Endometrium (tissue), 2 donors: ENCODE data around the gene GRM8.

Source experiments
- FAIRE-seq: peaks from 2 replicates; lab custom pipeline; 2012; peaks lifted over from hg19 to GRCh38; lab: Jason Lieb, UNC
- donor health status: control.
- donor health status: control.

Gene GRM8

DNA sequence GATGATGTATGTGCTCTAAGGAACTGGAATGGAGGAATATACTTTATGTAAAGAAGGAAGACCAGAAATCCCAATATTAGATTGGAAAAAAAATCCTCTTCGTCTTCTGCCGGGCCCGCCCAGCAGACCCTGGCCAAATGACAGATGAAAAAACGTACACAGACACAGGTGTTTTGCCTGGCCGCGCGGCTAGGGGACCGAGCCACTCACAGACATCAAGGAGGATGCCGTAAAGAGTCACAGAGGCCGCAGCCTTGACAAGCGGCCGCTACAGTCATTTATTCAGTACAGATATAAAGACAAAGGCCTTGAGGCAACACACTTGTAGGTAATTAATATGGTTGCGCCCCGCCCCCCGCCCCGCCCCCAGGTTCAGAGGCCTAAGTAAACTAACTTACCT is 594.1 kb downstream of the GRM8 start:
- no peak for FAIRE-seq

DNA sequence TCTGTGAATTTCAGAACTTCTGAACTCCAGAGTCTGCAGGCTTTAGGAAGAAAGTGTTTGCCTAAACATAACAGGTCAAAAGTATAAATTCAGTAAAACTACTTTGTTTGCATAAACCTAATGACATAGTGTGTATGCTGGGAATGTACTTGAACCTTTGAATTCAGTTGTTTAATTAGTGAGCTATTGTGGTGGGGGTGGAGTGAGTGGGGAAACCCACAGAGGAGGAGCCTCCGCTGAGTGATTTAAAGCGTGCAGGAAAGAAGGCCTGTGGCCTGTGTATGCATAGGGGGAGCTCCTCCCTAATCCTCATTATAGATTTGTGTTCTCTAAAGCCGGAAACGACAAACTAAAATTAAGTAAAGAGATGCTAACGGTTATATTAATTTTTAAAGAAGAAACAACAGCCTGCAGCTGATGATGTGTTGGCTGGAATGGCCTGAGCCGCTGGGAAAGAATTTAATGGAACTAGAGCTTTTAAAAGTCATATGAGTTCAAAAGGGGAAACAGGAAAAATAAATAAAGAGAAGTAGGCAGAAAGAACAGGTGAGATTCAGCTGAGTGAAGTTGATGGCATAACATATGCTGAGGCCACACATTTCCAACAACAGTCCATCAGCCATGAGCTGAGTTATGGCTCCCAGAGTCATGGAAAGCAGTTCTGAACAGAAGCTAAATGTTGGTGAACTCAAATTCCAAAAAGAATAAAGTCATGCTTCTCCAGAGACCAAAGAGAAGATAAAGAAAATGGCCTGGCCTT is 595.0 kb downstream of the GRM8 start:
- no peak for FAIRE-seq

DNA sequence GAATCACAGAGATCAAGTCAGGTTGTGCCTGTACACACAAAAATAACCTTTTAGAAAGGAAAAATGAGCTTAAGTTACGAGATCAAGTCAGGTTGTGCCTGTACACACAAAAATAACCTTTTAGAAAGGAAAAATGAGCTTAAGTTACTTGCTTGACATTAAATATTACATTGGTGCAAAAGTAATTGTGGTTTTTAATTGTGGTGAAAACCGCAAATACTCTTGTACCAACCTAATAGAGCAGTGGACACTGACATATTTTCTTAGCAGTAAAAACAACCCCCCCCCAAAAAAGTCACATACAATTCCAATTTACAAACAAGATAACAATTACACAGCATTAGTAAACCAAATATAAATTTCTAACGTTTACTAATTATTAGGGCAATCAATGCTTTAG is 595.6 kb downstream of the GRM8 start:
- no peak for FAIRE-seq

DNA sequence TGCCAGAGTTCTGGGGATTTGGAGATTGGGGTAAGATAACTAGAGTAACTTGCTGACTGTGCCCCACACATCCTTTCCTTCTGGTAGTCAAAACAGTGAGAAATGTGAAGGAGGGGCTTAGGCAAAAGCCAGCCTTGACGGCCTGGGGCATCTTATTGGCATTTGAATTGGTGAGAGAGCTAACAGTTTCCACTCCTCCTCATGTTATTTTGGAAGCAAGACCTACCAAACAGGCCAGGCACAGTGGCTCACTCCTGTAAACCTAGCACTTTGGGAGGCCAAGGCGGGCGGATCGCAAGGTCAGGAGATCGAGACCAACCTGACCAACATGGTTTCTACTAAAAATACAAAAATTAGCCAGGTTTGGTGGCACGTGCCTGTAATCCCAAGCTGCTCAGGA is 596.6 kb downstream of the GRM8 start:
- no peak for FAIRE-seq

DNA sequence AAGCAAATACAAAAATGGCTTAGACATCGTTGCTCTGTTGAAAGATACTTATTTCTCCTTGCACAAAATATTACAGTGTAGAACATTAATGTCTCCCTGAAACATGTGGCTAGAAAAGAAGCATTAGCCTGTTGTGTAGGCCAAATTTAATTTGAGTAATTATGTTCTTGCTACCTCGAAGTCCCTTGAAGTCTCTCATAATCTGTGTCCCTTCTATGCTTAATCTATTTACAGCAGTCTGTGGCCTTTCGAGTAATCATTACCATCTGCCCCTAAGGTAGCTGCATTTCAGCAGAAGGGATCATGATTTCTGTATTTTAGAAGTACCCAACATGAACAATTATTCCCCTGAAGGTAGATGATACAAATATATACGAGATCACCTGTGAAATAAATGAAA is 615.2 kb downstream of the GRM8 start:
- FAIRE-seq: no peak

DNA sequence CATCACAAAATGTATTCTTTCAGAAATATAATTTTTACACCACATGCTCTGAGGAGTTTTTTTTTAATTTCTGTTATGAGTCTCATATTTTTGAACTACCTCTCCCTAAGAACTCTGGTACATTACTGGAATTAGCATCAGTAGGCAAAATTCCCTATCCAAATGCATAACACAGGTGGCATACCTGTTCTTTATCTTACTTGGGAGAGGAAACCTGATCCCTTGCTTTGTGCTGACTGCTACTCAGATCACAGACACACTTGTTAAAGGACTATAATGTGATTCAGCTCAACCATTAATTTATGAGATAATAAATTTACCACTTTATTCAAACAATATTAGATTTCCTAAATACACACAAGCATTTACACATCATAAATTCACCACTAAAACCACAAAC is 617.2 kb downstream of the GRM8 start:
- no peak for FAIRE-seq

DNA sequence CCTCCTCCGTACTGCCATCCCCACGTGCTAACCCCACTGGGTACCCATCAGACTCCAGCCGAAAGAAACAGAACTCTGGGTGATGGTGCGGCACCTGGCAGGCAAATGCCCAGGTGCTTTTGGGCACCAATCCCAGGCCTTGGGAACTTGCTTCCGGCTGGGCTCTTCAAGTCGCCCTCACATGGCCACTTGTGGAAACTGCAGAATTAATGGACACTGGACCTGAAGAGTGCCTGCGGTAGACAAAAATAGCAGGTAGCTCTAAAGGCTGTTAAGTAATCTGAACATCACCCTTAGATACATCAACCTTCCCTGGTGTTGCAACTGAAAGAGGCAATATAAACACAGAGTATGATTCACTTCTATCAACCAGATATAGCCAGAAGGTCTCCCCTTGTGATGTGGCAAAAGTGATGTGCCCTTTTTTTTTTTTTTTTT is 644.4 kb downstream of the GRM8 start:
- FAIRE-seq: no peak

DNA sequence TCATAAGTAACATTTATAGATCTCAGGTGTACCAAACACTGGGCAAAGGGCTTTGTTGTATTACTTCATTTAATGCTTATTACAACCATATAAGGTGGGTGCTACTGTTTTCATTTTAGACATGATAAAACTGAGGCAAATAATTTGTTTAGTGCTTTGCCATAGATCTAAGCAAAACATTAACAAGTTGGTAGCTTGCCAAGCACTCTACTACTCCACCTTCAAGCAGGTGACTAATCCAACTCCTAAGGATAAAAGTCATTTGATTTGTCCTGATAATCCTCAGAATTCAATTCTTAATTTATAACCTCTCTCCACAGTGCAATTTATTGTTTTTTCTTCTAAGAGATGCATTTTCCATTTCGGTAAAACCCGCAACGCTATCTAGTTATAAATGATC is 646.4 kb downstream of the GRM8 start:
- no peak for FAIRE-seq

DNA sequence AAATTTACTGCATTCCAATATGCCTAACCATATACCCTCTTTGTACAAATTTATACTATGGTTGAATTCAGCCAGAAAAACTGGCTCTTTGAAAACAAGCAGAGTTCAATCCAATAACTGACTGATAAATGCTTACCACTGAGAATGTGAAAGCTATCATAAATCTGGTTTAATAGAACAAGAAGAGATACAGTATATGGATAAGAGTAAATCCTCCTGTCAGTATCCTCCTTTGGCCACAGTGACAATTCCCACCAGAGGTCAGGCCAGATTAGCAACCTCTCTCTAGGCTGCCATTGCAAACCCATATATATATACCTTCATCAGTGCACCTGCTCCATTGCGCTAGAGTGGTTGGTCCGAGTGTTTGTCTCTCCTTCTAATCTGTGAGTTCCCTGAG is 647.2 kb downstream of the GRM8 start:
- no peak for FAIRE-seq

DNA sequence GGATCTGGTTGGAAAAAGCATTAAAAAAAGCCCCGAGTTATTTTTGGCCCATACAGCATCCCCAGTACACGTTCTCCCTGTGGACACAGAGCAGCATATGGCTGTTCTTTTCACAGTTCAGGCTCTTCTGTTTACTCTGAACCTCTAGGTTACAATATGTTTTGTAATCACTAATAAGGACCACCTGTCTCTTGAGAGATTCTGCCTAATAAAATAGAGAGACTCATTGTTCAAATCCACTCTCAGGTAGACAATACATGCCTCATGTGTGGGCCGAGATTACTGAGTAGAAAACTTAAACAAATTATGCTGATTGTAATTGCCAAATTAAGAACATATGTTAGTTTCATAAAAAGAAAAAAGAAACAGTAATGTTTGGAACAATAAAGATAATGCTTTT is 647.7 kb downstream of the GRM8 start:
- FAIRE-seq: no peak

DNA sequence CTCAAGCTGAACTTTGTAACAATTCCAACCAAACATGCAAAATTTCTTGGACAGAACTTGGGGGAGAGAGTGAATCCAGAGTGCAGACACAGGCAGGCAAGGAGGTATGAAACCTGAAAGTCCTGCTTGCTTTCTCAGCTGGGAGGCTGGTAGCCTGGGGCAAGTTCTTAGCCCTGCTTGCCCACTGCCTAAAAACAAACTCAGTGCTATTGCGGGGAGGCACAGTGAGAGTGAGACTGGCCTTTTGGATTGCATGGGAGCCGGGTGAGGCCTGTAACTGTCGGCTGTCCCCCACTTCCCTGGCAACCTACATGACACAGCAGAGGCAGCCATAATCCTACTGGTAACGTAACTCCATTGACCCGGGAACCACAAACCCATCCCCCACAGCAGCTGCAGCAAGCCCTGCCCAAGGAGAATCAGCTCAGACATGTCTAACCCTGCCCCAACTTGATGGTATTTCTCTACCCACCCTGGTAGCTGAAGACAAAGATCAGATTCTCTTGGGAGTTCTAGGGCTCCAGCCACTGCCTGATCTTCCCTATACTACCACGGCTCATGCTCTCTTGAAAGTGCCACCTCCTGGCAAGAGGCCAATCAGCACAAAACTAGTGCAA is 663.6 kb downstream of the GRM8 start:
- FAIRE-seq: no peak

DNA sequence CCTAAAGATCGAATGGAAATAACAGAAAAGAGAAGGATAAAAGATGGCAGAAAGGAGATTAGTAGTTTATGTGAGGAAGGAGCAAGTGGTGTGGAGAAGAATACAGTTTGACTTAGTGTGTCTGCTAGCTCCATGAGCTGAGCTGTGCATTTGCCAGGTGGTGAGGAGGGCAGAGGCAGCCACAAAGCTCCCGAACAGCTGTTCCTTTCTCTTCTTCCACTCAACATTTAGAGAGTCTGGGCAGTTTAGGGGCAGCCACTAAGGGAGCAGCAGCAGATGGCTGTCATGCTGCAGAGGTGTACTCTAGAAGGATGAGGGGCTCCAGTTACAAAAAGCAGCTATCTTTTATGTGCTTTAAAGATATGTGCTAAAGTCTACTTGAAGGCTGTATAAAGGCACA is 674.4 kb downstream of the GRM8 start:
- FAIRE-seq: no peak

DNA sequence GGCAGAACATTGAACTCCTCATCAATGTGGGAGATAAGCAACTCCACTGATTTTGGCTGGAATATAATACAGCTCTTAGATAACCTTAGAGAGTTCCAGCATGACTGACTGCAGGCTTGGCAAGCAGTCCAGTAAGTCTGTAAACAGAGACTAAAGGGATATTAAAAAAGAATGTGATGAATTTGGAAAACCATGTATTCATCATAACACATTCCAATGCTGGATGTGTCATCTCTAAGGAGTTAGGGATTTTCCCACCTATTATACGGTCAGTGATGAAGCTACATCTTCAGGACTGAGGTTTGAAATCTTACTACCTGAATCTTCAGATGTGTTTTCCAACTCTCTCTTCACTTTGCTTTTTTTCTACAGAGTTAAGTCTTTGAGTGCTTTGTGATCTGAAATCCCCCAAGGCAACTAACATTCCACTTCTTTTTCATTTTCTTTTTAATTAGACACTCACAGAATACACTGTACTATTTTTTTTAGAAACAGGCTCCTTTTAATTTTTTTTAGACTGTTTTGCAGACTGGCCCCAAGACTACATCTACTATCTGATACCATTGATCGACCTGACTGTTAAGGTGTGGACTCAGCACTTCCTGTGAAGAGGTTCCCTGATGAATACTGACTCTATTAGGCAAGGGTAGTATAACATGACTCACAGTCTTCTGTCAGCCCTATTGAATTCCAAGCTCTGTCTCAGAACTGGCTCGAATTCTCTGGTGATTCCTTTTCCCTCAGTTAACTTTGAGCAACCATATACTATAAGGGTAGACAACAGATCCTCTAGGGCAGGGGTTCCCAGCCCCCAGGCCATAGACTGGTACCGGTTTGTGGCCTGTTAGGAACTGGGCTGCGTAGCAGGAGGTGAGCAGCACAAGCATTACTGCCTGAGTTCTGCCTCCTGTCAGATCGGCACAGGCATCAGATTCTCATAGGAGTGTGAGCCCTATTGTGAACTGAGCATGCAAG is 678.2 kb downstream of the GRM8 start:
- FAIRE-seq: no peak

DNA sequence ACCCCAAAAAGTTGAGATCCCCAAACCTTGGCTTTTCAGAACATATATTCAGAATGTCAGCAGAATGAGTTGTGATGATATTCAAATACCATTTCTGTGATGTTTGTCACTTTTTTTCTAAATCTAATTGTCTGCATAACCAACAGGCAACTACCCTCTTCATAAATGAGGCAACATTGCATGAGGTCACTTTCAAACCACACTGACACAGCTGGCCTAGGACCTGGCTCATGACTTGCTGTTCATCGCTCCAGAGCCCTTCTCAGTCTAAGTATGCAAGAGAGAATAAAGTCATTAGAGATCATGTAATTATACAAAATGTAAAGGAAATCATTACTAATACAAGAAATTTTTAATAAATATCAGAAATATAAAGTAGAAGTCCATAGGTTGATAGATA is 681.9 kb downstream of the GRM8 start:
- no peak for FAIRE-seq

DNA sequence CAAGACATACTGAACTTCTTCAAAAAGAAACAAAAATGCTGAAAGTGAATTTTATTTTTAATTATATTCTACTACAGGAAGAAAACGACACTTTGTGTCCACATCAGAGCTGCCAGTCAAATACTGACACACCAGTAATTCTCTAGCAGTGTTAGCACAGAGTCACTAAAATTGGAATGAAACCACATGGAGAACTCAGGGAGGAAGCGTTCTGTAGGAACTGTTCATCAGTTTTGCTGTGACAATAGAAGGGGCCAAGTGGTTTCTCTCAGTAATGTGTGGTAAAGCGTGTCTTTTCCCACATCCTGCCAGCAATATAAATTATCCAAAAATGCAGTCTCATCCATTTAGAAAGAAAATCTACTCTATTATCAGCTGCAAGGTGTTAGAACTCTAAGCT is 683.3 kb downstream of the GRM8 start:
- no peak for FAIRE-seq

DNA sequence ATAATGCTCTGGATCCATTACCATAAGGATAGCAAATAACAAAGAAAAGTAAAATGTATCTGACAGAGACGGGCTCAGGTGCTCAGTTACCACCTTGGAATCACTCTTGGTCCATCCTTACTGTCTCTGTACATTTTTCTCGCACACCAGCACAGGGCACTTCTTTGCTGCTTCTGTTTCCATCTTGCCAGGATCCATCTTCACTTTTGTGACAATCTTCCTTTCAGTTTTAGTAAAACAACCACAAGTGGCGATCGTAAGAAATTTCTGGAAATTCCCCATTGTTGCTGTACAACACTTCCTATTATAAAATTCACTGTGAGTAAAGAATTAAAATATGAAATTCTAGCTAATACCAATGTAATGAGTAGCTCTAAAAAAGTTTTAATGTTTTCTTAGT is 695.5 kb downstream of the GRM8 start:
- no peak for FAIRE-seq

DNA sequence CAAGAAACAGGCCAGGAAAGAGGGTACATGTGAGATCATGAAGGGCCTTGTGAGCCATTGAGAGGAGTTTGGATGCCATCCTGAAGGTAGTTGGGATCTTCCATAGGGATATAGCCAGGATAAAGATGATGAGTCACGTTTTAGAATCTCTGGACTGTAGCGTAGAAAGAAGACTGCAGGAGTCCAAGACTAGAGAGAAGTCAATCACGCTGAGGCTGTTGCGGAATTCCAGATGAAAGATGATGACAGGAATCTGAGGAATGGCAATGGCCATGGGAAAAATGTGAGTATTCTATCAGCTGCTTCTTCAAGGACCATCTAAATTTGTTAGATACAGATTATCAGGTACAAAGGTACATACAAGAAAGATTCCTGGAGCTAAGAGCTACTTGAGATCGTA is 711.3 kb downstream of the GRM8 start:
- FAIRE-seq: no peak

DNA sequence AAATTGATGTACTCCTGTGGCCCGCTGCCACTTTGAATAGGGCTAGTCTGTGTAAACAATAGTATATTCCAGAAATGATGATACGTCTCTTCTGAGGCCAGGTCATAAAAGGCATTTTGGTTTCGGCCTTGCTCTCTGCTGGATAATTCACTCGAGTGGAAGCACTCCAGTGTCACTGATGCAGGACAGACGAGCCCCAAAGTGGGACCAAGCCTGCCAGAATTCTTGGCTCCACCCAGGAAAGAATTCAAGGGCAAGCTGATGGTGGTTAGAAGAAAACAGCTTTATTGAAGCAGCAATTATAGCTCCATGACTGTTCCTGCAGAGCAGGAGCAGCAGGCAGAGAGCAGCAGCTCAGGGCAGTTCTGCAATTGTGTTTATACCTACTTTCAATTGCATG is 717.6 kb downstream of the GRM8 start:
- FAIRE-seq: no peak

DNA sequence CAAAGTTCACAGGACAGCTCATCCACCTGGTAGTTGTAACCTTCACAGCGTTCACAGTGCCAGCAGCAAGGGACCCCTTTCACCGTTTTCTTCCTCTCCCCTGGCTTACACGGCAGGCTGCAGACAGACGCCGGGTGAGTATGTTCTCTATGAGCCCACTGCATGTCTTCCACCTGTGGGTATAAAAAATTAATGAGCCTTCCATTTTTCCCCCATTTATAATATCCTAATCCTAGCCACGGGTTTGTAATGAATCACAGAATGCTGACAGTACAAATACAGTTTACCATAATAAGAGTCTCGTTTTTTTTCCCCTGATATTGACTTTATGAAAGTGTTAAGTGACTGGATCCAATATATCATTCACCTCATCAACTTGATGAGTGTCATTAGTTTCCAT is 719.0 kb downstream of the GRM8 start:
- FAIRE-seq: no peak

DNA sequence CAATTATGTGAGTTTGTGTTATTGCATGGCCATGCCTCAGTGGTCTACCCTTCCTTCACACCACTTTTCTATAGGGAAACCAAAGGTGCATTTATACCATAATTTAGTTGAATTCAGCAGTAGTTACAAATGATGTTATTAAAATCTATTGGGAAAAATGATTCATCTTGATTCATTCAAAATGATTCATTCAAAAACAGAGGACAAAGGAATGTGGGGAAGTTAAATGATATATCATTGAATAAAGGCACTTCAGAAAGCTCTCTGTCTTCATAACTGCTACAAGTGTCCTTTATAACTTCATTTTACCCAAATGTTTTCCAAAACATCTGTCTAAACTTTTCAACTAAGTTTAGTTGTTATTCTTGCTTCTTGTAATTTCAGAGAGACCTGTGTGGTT is 722.9 kb downstream of the GRM8 start:
- FAIRE-seq: no peak

DNA sequence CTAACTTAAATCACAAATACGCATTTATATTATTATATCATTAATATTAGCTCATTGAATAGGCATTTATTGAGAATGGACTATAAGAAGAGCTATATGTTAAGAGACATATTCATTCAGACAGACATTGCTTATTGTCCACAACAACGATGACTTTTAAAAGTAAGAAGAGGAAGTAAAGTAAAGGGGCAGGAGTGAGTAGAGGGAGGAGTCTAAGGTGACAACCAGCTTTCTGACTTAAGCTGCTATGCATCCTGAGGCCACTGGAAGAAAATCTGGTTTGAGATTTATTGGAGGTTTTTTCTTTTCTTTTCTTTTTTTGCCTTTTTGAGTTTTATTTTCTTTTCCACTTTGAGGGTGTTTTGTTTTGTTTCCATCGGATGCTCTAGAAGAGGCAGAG is 723.5 kb downstream of the GRM8 start:
- no peak for FAIRE-seq

DNA sequence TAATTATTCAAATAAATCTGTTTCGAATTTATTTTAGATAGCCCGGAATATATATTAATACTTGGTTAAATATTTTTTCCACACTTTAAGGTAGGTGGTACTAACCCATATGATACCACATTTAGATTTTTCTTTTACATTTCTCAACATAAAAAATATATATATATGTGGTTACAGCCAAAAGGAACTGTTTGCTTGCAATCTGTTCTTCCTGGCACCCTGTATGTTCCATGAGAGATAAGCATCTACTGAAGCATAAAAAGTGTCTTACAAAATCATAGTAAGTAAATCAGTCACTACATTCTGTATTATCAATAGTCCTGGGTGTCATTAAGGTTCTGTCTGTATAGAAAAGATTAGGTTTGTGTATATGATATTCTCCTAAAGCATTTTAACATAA is 726.8 kb downstream of the GRM8 start:
- FAIRE-seq: no peak

DNA sequence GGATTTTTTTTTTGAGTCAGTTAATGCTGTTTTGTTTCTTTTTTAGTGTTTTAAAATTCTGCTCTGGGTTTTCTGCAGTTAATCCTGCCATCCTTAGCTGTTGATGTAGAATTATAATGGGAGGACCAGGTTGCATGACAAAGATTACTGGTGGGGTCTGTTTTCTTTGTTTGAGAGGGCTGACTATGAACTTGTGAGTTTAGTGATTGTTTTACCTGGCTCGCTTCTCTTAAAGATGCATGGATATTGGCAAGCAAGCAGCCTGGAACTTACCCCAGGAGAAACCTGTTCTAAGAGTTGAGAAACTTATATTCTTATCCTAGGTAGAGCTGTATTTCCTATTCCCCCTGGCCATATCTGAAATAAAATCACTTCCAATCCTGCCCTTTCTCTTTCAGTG is 727.8 kb downstream of the GRM8 start:
- FAIRE-seq: no peak
